H9 (cell line): Measurements from ENCODE around the gene CDKAL1. TPM values are rescaled to one million over a fixed set of nuclear protein-coding genes. Genes with fewer than 3 reads are reported as not detected.

Experiments
- DNase-seq: peaks from one replicate; pipeline ENCODE4 v3.0.0-alpha.2; 2017
- H2AFZ ChIP-seq: one replicate; pipeline ENCODE4 v1.6.1; 2013; ENCODE audit warnings: mild to moderate bottlenecking, low read length, control low read depth, moderate library complexity
- H2AK5ac ChIP-seq: 2 replicates; pipeline ENCODE4 v1.6.1; 2013; ENCODE audit warnings: low read length, control low read depth, mixed read lengths; ENCODE audit not compliant: insufficient read length
- H2BK120ac ChIP-seq: one replicate; pipeline ENCODE4 v1.6.1; 2013; ENCODE audit warnings: low read depth, mild to moderate bottlenecking, low read length, control low read depth, inconsistent platforms; ENCODE audit not compliant: poor library complexity, severe bottlenecking
- H2BK12ac ChIP-seq: 2 replicates; pipeline ENCODE4 v1.6.1; 2013; ENCODE audit warnings: low read length, control low read depth, mixed read lengths, low read depth; ENCODE audit not compliant: insufficient read length
- H2BK15ac ChIP-seq: 2 replicates; pipeline ENCODE4 v1.6.1; 2013; ENCODE audit warnings: low read depth, low read length, control low read depth
- H2BK20ac ChIP-seq: one replicate; pipeline ENCODE4 v1.6.1; 2013; ENCODE audit warnings: low read depth, mild to moderate bottlenecking, low read length, control low read depth, inconsistent platforms; ENCODE audit not compliant: poor library complexity, severe bottlenecking
- H2BK5ac ChIP-seq: 2 replicates; pipeline ENCODE4 v1.6.1; 2013; ENCODE audit warnings: low read length, control low read depth, mixed read lengths; ENCODE audit not compliant: insufficient read length
- H3K14ac ChIP-seq: 2 replicates; pipeline ENCODE4 v1.6.1; 2013; ENCODE audit warnings: low read length, control low read depth; ENCODE audit not compliant: insufficient read depth
- H3K18ac ChIP-seq: 2 replicates; pipeline ENCODE4 v1.6.1; 2013; ENCODE audit warnings: low read depth, mild to moderate bottlenecking, mixed read lengths, low read length, control low read depth; ENCODE audit not compliant: insufficient read length
- H3K23ac ChIP-seq: 2 replicates; pipeline ENCODE4 v1.6.1; 2013; ENCODE audit warnings: low read length, control low read depth, mixed read lengths, low read depth; ENCODE audit not compliant: insufficient read length
- H3K23me2 ChIP-seq: 2 replicates; pipeline ENCODE4 v1.6.1; 2013; ENCODE audit warnings: low read depth, mild to moderate bottlenecking, mixed read lengths, low read length, control low read depth; ENCODE audit not compliant: insufficient read length, poor library complexity, severe bottlenecking
- H3K27ac ChIP-seq: 2 replicates; pipeline ENCODE4 v1.5.1; 2013; ENCODE audit warnings: low read length, control low read depth, mixed read lengths, low read depth; ENCODE audit not compliant: insufficient read length
- H3K27me3 ChIP-seq: 2 replicates; pipeline ENCODE4 v1.6.1; 2013; ENCODE audit warnings: low read length, control low read depth, inconsistent platforms; ENCODE audit not compliant: insufficient read depth
- H3K4ac ChIP-seq: 2 replicates; pipeline ENCODE4 v1.6.1; 2013; ENCODE audit warnings: low read depth, mild to moderate bottlenecking, control low read depth, inconsistent platforms, low read length, moderate library complexity
- H3K4me1 ChIP-seq: 2 replicates; pipeline ENCODE4 v1.6.1; 2013; ENCODE audit warnings: low read length, control low read depth, inconsistent platforms; ENCODE audit not compliant: insufficient read depth
- H3K4me2 ChIP-seq: 2 replicates; pipeline ENCODE4 v1.6.1; 2013; ENCODE audit warnings: low read length, control low read depth, mixed read lengths; ENCODE audit not compliant: insufficient read length, insufficient read depth
- H3K56ac ChIP-seq: 2 replicates; pipeline ENCODE4 v1.6.1; 2013; ENCODE audit warnings: low read depth, mild to moderate bottlenecking, mixed read lengths, low read length, control low read depth; ENCODE audit not compliant: insufficient read length
- H3K79me1 ChIP-seq: 2 replicates; pipeline ENCODE4 v1.6.1; 2013; ENCODE audit warnings: low read depth, mild to moderate bottlenecking, moderate library complexity, low read length, control low read depth, inconsistent platforms; ENCODE audit not compliant: insufficient read depth, poor library complexity, severe bottlenecking
- H3K79me2 ChIP-seq: 2 replicates; pipeline ENCODE4 v1.6.1; 2013; ENCODE audit warnings: low read length, control low read depth, inconsistent platforms; ENCODE audit not compliant: insufficient read depth
- H3K9ac ChIP-seq: 2 replicates; pipeline ENCODE4 v1.6.1; 2013; ENCODE audit warnings: low read length, control low read depth, mixed read lengths; ENCODE audit not compliant: insufficient read length; ENCODE audit errors: extremely low read depth
- H3K9me3 ChIP-seq: one replicate; pipeline ENCODE4 v1.6.1; 2013; ENCODE audit warnings: low read depth, low read length, inconsistent platforms; ENCODE audit not compliant: control insufficient read depth
- H3T11ph ChIP-seq: one replicate; pipeline ENCODE4 v1.6.1; 2013; ENCODE audit warnings: mild to moderate bottlenecking, low read length, control low read depth, inconsistent platforms
- H4K20me1 ChIP-seq: one replicate; pipeline ENCODE4 v1.6.1; 2013; ENCODE audit not compliant: control insufficient read depth, insufficient read length, insufficient read depth
- H4K5ac ChIP-seq: 2 replicates; pipeline ENCODE4 v1.6.1; 2013; ENCODE audit warnings: low read depth, mild to moderate bottlenecking, mixed read lengths, low read length, control low read depth; ENCODE audit not compliant: insufficient read length
- H4K8ac ChIP-seq: replicated peaks from 2 replicates; pipeline ENCODE4 v1.6.1; 2013; ENCODE audit warnings: low read length, control low read depth, mixed read lengths, low read depth; ENCODE audit not compliant: insufficient read length
- H4K91ac ChIP-seq: 2 replicates; pipeline ENCODE4 v1.6.1; 2013; ENCODE audit warnings: low read depth, mild to moderate bottlenecking, moderate library complexity, mixed read lengths, low read length, control low read depth; ENCODE audit not compliant: insufficient read length
- H3K27ac Mint-ChIP-seq, 3 experiments: 2 replicates in 2 of 3; 3 replicates in 1 of 3; pipeline ENCODE4 v1.8.0; 2020 to 2021; ENCODE audit warnings: mixed read lengths in 3 of 3, mild to moderate bottlenecking in 1 of 3, moderate library complexity in 1 of 3
- H3K27me3 Mint-ChIP-seq: 2 replicates; pipeline ENCODE4 v1.8.0; 2021; ENCODE audit warnings: low read depth, mild to moderate bottlenecking, moderate library complexity, mixed read lengths
- H3K36me3 Mint-ChIP-seq, 3 experiments: 2 replicates in 2 of 3; 3 replicates in 1 of 3; pipeline ENCODE4 v1.8.0; 2020 to 2021; ENCODE audit warnings: low read depth in 3 of 3, mixed read lengths in 3 of 3; ENCODE audit not compliant: insufficient read depth in 1 of 3
- H3K4me1 Mint-ChIP-seq, 2 experiments: 2 replicates each; pipeline ENCODE4 v1.8.0; 2020; ENCODE audit warnings: mixed read lengths in 2 of 2
- H3K4me3 Mint-ChIP-seq, 2 experiments: 2 replicates in 1 of 2; 3 replicates in 1 of 2; pipeline ENCODE4 v1.8.0; 2020 to 2021; ENCODE audit warnings: mild to moderate bottlenecking in 2 of 2, mixed read lengths in 2 of 2, moderate library complexity in 1 of 2
- H3K9me3 Mint-ChIP-seq, 2 experiments: 2 replicates in 1 of 2; 3 replicates in 1 of 2; pipeline ENCODE4 v1.8.0; 2020; ENCODE audit warnings: mild to moderate bottlenecking in 2 of 2, mixed read lengths in 2 of 2, moderate library complexity in 1 of 2
- WGBS: extraction: QIAGEN DNeasy Blood & Tissue Kit; methylation state at CpG from one replicate; pipeline ENCODE4 v1.1.7; 2013; ENCODE audit warnings: missing lambda C conversion rate, low lambda C conversion rate, mixed read lengths; ENCODE audit not compliant: insufficient read length; ENCODE audit errors: extremely low coverage; 5-methylcytosine and 5-hydroxymethylcytosine counted together
- total RNA-seq: library from RNA; stranded (reverse); gene quantifications from 2 replicates; pipeline ENCODE4 v1.2.1, GENCODE V29; 2021
- TF ChIP-seq, protein P1 (sequence below): fragments of 200-600 bp; sonication (generic); conservative IDR thresholded peaks from 3 replicates; pipeline ENCODE4 v1.8.0; 2021; ENCODE audit warnings: antibody characterized with exemption, mild to moderate bottlenecking

Gene CDKAL1
- total RNA-seq, 1 experiment from 2014 or later = 23.0 TPM

DNA sequence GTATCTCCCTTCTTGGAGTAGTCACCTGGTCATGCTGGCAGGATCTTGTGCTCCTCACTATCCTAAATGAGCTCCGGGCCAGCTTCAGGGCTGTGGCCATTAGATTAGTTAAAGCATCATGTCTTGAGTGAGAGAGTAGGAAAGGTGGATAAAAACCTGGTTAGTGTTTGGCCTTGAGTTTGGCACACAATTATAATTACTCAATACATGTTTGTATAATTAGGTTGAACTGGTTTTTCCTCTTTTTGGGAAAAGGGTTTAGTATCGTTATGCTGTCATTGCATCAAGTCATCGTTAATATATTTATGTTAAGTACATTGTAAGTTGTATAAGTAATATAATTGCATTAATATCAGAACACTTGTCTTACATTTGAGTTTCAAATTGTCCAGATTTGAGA is 126.3 kb downstream of the CDKAL1 start:
- H3K79me2 ChIP-seq = no peaks in the 10 kb centered on the region
- Mint-ChIP-seq H3K27me3 (no peaks in the 10 kb centered on the region), H3K36me3 (no peaks in the 10 kb centered on the region; a peak in 1 of 7 replicates), H3K9me3 (no peaks in the 10 kb centered on the region), H3K4me3 (no peak overlapping the region), H3K4me1 (peaks cover 20 to 27% of the 10 kb centered on the region in 2 experiments), H3K27ac (no peak overlapping the region)
- H3K9ac ChIP-seq = no peak overlapping the region
- no peak overlapping the region for H3K4ac ChIP-seq
- H4K91ac ChIP-seq = no peak overlapping the region
- no peak overlapping the region for H3K4me2 ChIP-seq
- no peak overlapping the region for H2AFZ ChIP-seq
- no peaks in the 10 kb centered on the region for H3K4me1 ChIP-seq
- no peak overlapping the region for H4K8ac ChIP-seq
- H2BK20ac ChIP-seq = no peak overlapping the region
- TF ChIP-seq, protein P1, sequence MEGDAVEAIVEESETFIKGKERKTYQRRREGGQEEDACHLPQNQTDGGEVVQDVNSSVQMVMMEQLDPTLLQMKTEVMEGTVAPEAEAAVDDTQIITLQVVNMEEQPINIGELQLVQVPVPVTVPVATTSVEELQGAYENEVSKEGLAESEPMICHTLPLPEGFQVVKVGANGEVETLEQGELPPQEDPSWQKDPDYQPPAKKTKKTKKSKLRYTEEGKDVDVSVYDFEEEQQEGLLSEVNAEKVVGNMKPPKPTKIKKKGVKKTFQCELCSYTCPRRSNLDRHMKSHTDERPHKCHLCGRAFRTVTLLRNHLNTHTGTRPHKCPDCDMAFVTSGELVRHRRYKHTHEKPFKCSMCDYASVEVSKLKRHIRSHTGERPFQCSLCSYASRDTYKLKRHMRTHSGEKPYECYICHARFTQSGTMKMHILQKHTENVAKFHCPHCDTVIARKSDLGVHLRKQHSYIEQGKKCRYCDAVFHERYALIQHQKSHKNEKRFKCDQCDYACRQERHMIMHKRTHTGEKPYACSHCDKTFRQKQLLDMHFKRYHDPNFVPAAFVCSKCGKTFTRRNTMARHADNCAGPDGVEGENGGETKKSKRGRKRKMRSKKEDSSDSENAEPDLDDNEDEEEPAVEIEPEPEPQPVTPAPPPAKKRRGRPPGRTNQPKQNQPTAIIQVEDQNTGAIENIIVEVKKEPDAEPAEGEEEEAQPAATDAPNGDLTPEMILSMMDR = no peak
- no peaks in the 10 kb centered on the region for H3K27me3 ChIP-seq
- H3T11ph ChIP-seq = no peak overlapping the region
- no CpG with 5 or more reads among the region's 3 CpGs for WGBS
- no peak overlapping the region for H2BK12ac ChIP-seq
- no peak overlapping the region for H3K23ac ChIP-seq
- H3K9me3 ChIP-seq = no peaks in the 10 kb centered on the region
- no peak overlapping the region for H3K14ac ChIP-seq
- no peaks in the 10 kb centered on the region for H3K23me2 ChIP-seq
- no peak overlapping the region for H3K27ac ChIP-seq
- no peaks in the 10 kb centered on the region for H4K20me1 ChIP-seq
- no peak for DNase-seq
- H2AK5ac ChIP-seq = no peak overlapping the region
- no peak overlapping the region for H2BK5ac ChIP-seq
- no peak overlapping the region for H3K18ac ChIP-seq
- no peak overlapping the region for H3K56ac ChIP-seq
- H4K5ac ChIP-seq = no peak overlapping the region
- H2BK120ac ChIP-seq = no peak overlapping the region
- peaks cover 3% of the 10 kb centered on the region for H3K79me1 ChIP-seq
- no peak overlapping the region for H2BK15ac ChIP-seq
